ENCODE results near the gene AGBL1. TPM values are rescaled to one million over a fixed set of nuclear protein-coding genes. Genes with fewer than 3 reads are reported as not detected.

Gene AGBL1
- total RNA-seq, 1 experiment from 2014 or later: not detected

GRCh38 chr15:86691091-86691663 is 611.5 kb downstream of the AGBL1 start:
- H3K36me3 Mint-ChIP-seq (ENCODE audit: insufficient read depth in 1 of 3, low read depth in 3 of 3): no peaks in the 10 kb centered on the region
- no peak overlapping the region for H2BK12ac ChIP-seq (ENCODE audit: insufficient read length, low read depth, low read length)
- H3T11ph ChIP-seq (ENCODE audit: low read length): no peak overlapping the region
- H4K91ac ChIP-seq (ENCODE audit: insufficient read length, low read depth, low read length): no peak overlapping the region
- no peak overlapping the region for H3K27ac ChIP-seq (ENCODE audit: insufficient read length, low read depth, low read length)
- peaks cover 2% of the 10 kb centered on the region; the same call in 1 of the 2 replicates for H3K27me3 Mint-ChIP-seq (ENCODE audit: low read depth)
- H2BK5ac ChIP-seq (ENCODE audit: insufficient read length, low read length): no peak overlapping the region
- no peak; the same call in 2 of the 3 replicates for TF ChIP-seq CTCF (conservative IDR thresholded peaks at IDR 0.05)
- H4K5ac ChIP-seq (ENCODE audit: insufficient read length, low read depth, low read length): no peak overlapping the region
- H3K9me3 ChIP-seq (ENCODE audit: control insufficient read depth, low read depth, low read length): no peaks in the 10 kb centered on the region
- H4K20me1 ChIP-seq (ENCODE audit: control insufficient read depth, insufficient read depth, insufficient read length): no peaks in the 10 kb centered on the region
- H3K14ac ChIP-seq (ENCODE audit: insufficient read depth, low read length): no peak overlapping the region
- H3K4ac ChIP-seq (ENCODE audit: low read depth, low read length): no peak overlapping the region
- H2BK20ac ChIP-seq (ENCODE audit: low read depth, low read length, poor library complexity, severe bottlenecking): no peak overlapping the region
- no peaks in the 10 kb centered on the region for H3K27me3 ChIP-seq (ENCODE audit: insufficient read depth, low read length)
- H2BK120ac ChIP-seq (ENCODE audit: low read depth, low read length, poor library complexity, severe bottlenecking): no peak overlapping the region
- H3K56ac ChIP-seq (ENCODE audit: insufficient read length, low read depth, low read length): no peak overlapping the region
- no peaks in the 10 kb centered on the region for H3K79me2 ChIP-seq (ENCODE audit: insufficient read depth, low read length)
- H3K79me1 ChIP-seq (ENCODE audit: insufficient read depth, low read depth, low read length, poor library complexity, severe bottlenecking): no peaks in the 10 kb centered on the region
- H2BK15ac ChIP-seq (ENCODE audit: low read depth, low read length): no peak overlapping the region
- H3K18ac ChIP-seq (ENCODE audit: insufficient read length, low read depth, low read length): no peak overlapping the region
- H3K27ac Mint-ChIP-seq: no peak overlapping the region
- H3K4me3 Mint-ChIP-seq: no peak overlapping the region
- WGBS (ENCODE audit: extremely low coverage, insufficient read length, low lambda C conversion rate): no CpG with 5 or more reads among the region's 2 CpGs
- no peaks in the 10 kb centered on the region for H3K23me2 ChIP-seq (ENCODE audit: insufficient read length, low read depth, low read length, poor library complexity, severe bottlenecking)
- peaks cover 2 to 5% of the 10 kb centered on the region in 2 experiments; a peak in 3 of 5 replicates for H3K9me3 Mint-ChIP-seq
- H3K4me1 Mint-ChIP-seq: no peaks in the 10 kb centered on the region
- H2AFZ ChIP-seq (ENCODE audit: low read length): no peak overlapping the region
- no peak overlapping the region for H4K8ac ChIP-seq (replicated peaks; ENCODE audit: insufficient read length, low read depth, low read length)
- H3K23ac ChIP-seq (ENCODE audit: insufficient read length, low read depth, low read length): no peak overlapping the region
- no peak overlapping the region for H3K4me2 ChIP-seq (ENCODE audit: insufficient read depth, insufficient read length, low read length)
- no peak for DNase-seq
- H2AK5ac ChIP-seq (ENCODE audit: insufficient read length, low read length): no peak overlapping the region
- no peak overlapping the region for H3K9ac ChIP-seq (ENCODE audit: extremely low read depth, insufficient read length, low read length)
- H3K4me1 ChIP-seq (ENCODE audit: insufficient read depth, low read length): no peaks in the 10 kb centered on the region

All from H9 (cell line).